Bone marrow (tissue), 2 donors: Measurements from ENCODE around the gene GPD2.

ENCODE experiments used
- DNase-seq, 2 donors: peaks; one replicate each; lab custom pipeline; 2025; lab: John Stamatoyannopoulos, UW

GPD2 gene

GRCh38 chr2:156435718-156436496 is at the start of gene GPD2:
Gene GPD2, plus strand, starts transcription at chr2:156436379. Its CDS starts 39,727 bp downstream, at chr2:156476106.
- peak; percentile 28 to 84 for DNase-seq

DNA sequence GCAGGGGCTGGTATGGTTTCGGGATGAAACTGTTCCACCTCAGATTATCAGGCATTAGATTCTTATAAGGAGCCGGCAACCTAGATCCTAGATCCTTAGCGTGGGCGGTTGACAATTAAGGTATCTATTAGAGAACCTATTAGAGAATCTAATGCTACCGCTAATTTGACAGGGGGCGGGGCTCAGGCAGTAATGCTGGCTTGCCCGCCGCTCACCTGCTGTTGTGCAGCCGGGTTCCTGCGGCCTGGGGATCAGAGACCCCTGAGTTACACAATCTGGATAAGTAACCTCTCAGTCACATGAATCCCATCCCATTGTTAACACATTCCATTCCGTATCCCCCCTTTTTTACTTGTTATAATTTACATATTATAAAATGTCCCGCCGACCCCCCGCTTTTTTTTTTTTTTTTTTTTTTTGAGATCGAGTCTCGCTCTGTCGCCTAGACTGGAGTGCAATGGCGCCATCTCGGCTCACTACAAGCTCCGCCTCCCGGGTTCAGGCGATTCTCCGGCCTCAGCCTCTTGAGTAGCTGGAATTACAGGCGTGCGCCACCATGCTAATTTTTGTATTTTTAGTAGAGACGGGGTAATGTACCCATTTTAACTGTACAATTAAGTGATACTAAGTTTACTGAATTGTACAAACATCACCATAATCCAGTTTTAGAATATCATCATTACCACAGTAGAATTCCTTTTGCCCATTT is 42.0 kb upstream of the GPD2 start:
- no peak for DNase-seq

DNA sequence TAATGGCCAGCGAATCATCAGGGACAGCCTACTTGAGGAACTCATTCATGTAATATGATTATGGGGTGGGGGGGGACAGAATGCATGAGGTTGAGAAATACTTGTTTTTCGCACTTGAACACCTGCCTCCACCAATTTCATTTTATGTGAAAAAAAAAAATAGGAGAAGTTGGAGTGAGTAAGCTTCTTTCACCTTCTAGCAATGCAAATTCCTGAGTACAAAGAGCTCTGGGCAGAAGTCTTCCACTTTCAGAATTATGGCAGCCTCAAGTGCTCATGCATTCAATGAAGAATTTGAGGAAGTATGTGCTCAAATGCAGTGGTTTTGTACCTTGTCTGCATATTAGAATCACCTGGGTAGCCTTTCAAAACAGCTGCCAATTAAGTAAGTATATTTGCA is 40.1 kb upstream of the GPD2 start:
- peak in 1 of 2 donors; percentile 80 for DNase-seq

DNA sequence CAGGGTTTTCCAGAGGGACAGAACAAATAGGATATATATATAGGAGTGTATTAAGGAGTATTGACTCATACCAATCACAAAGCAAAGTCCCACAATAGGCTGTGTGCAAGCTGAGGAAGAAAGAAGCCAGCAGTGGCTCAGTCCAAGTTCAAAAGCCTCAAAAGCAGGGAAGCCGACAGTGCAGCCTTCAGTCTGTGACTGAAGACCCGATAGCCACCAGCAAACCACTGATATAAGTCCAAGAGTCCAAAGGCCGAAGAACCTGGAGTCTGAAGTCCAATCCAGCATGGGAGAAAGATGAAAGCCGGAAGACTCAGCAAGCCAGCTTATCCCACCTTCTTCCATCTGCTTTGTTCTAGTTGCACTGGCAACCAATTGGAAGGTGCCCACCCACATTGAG is 39.0 kb upstream of the GPD2 start:
- DNase-seq = no peak

- DNase-seq = no peak
Measured at GRCh38 chr2:156398176-156398575, 38.0 kb upstream of the GPD2 start.

- DNase-seq = no peak
Measured at GRCh38 chr2:156399224-156399949, 36.8 kb upstream of the GPD2 start.

DNA sequence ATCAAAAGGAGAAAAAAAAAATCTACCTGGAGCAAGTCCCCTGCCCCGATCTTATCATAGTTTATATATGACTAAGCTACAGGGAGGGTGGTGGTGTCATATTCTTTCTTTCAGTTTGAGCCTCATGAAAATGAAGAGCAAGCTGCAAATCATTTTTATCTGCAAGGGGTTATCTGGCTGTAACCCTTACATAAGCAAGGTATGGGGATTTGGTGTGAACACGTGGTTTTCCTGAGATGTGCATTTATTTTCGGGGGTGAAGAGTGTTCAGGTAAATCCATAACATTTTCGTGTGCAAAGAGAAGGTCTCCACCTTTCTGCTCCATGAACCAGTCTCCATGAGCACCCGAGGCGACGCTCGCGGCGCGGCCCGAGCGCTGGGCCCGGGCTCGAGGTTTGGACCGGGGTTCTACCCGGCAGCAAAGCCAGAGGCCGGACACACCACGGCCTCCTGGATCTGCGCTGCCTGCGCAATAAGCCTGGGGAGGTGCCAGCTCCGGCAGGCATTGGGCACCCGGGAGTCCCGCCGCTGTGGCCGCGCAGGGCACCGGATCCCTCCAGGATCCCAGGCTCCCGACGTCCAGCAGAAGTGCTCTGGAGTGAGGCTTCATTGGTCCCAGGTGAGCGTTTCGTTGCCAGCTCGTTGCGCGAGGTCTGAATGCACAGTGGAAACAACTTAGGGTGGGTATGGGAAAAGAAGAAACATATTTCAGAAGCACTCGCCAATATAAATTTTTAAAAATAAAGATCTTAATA is 36.1 kb upstream of the GPD2 start:
- DNase-seq = peak; percentile 6 to 62

DNA sequence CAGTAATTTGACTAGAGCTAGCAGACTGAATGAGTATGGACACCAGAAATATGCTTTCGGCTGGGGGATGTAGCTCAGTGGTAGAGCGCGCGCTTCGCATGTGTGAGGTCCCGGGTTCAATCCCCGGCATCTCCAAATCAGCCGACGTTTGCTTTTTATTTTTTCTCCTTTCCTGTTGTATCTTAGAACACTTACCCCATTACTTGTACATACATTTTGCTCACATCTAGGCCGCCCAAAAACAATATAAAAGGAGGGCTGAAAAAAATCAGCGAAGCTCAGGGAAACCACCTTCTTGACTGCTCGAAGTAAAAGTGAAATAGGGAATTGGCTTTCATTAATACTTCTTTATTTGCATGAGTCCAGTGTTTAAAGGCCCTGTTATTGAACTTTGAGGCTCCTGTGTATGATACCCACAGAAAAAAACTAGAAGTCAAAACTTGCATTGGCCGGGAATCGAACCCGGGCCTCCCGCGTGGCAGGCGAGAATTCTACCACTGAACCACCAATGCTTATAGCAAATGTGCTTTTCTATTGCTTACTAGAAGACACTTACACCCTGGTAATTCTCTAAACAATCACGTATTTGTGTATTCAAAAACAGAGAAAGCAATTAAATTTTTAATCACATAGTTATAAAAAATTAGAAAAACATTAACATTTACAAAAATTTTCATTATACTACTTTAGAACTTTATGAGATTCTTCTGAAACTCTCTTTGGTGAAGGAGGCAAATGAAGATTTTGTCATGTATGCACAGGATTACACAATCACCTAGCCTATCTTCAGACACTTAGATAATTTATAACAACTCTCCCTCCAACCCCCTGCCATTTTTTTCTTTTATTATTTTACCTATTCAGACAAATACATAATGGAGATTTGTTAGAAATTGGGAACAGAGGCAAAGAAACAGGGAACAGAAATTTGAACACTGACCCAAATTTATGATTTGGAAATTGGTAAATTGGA is 35.2 kb upstream of the GPD2 start:
- DNase-seq = peak; percentile 59 to 89

GRCh38 chr2:156401861-156402260 is 34.3 kb upstream of the GPD2 start:
- no peak for DNase-seq

GRCh38 chr2:156405586-156405985 is 30.6 kb upstream of the GPD2 start:
- peak in 1 of 2 donors; percentile 40 for DNase-seq

DNA sequence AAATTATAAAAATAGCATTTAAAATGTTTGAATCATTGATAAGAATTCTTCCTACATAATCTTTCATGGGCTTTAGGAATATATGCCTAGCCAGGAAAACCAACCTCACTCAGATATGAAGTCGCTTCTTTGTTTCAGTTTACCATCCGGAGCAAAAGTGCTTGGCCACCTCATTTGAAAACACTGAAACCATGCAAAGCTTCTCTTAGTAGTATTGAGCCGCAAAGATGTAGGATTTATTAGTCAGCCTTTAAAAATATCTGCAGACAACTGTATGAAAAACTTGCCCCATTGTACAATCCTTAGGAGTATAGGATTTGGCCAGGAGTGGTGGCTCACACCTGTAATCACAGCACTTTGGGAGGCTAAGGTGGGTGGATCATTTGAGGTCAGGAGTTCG is 24.3 kb upstream of the GPD2 start:
- no peak for DNase-seq

GRCh38 chr2:156421851-156422250 is 14.3 kb upstream of the GPD2 start:
- no peak for DNase-seq

- no peak for DNase-seq
Measured at GRCh38 chr2:156423674-156424282, 12.4 kb upstream of the GPD2 start.

GRCh38 chr2:156427074-156427473 is 9.1 kb upstream of the GPD2 start:
- DNase-seq = peak in 1 of 2 donors; percentile 15

DNA sequence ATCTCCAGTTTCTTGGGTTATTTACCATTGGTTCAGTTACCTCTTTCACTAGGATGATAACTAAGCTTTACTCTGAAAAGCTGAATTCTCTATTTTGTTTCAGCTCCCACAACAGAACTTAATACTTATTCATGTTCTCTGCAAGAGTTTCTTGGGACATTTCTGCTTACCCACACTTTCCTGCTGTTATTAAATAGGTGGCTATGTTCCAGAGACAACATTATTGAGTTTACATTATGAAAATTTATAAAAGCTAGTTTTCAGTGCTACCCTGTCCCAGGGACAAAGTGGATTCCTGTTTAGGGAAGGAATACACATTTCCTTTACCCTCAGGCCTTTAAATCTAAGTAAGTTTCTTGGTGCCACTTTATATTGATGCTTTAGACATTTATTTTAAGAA is 7.0 kb upstream of the GPD2 start:
- DNase-seq = no peak

DNA sequence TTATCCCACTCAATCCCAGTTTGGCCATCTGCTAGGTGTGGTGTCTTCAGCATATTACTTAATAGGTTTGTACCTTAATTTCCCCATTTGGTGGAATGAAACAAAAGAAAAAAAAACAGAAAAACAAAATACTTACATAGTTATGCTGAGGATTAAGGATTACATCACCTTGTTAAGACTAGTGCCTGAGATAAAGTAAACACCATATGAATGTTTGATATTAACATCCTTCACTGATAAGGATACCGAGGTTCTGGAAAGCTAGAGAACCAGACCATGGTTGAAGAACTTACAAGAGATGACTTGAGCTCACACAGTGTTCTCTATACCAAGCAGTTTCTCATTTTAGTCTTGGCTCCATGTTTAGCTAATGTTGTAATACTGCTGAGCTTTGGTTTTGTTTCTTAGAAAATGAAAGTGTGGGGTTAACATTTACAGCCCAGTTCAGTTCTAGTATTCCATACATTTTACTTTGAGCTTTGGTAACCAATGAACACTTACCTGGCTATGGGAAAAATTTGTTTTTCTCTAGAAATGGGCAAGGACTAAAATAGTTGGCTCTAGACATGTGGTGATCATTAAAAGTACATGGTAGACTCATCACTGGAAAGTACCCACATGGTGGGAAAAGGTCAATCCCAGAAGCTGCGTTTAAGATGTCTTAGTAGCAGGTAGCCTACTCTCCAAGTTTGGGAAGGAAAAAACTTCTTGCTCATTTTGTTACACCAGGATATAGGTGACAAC is 5.8 kb upstream of the GPD2 start:
- DNase-seq = no peak

DNA sequence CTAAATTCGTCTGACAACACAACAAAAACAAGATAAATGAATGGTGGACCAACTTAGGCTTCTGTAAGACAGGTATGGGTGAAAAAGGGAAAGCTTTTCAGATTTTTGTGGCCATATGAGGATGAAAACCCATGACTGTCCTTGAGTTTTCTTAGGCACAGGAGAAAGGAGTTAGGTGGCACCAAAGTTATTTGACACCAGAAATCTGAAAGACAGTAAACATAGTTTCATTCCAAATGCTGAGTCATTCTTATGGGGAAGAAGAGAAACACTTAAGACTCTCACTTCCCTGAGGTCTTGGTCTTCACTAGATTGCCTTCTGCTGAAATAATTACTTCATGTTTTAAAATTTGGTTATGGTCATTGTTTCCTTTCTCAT is 5.2 kb upstream of the GPD2 start:
- peak in 1 of 2 donors; percentile 78 for DNase-seq

DNA sequence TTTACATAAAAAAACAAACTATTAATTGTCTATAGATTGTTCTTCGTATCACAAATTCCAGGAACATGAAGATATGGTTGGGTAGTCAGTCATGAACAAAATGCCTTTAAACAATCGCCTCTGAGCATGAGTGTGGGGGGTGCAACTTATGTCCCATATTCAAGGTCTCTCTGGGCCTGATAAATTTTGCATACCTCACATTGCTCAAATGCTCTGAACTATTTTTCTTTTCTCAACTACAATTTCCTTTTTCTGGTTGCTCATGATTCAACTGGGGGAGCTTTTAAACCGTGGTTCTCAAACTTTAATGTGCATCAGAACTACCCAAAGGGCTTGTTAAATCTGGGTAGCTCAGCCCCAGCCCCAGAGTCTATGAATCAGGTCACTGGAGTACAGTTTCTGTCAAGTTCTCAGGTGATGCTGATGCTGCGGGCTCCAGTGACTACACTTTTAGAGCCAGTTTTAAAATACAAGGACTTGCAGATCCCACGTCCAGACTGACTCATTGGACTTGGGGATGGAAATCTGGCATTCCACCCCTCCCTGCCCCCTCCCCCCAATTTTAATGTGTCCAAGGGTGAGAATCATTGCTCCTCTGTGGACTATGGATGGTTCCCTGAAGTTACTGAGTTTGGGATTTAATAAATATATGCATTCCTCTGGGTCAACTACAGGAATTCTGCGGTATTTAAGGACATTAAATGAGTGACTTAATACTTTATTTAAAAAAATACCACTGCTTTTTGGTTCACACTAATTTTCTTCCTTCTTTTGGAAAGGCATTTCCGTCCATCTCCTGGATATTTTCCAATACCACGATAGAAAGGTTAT is 1.5 kb upstream of the GPD2 start:
- DNase-seq = no peak

GRCh38 chr2:156435396-156435717 is 822 bp upstream of the GPD2 start:
- no peak for DNase-seq
